ENCODE results near the gene NKX2-8.

NKX2-8 gene

GRCh38 chr14:36625014-36625413 lies 42.6 kb upstream of the NKX2-8 start:
- H3K9ac ChIP-seq (ENCODE audit: low read length): no peak overlapping the region
- TF ChIP-seq EZH2phosphoT487 (IDR thresholded peaks at IDR 0.05; ENCODE audit: low read depth): no peak
- TF ChIP-seq CTCF (IDR thresholded peaks at IDR 0.05; ENCODE audit: low read depth, low read length): no peak
- peaks cover 18% of the 10 kb centered on the region for H3K4me1 ChIP-seq (ENCODE audit: low read length)
- H3K36me3 ChIP-seq (replicated peaks; ENCODE audit: low read depth, low read length): no peaks in the 10 kb centered on the region
- H3K9me3 ChIP-seq (ENCODE audit: insufficient read depth, low read length): peaks cover 5% of the 10 kb centered on the region; the same call in 1 of the 2 replicates
- no peaks in the 10 kb centered on the region for H3K79me2 ChIP-seq (ENCODE audit: low read length)
- H3K27ac ChIP-seq (ENCODE audit: low read length): no peak overlapping the region
- H3K4me2 ChIP-seq (ENCODE audit: low read length): no peak overlapping the region
- H3K27me3 ChIP-seq (ENCODE audit: low read depth, low read length): peaks cover 11% of the 10 kb centered on the region; the same call in 1 of the 2 replicates
- no peaks in the 10 kb centered on the region for H4K20me1 ChIP-seq (ENCODE audit: insufficient read depth, low read length)
- H3K4me3 ChIP-seq (ENCODE audit: low read length): no peak overlapping the region
- no peak overlapping the region for H2AFZ ChIP-seq (ENCODE audit: low read depth, low read length)

DNA sequence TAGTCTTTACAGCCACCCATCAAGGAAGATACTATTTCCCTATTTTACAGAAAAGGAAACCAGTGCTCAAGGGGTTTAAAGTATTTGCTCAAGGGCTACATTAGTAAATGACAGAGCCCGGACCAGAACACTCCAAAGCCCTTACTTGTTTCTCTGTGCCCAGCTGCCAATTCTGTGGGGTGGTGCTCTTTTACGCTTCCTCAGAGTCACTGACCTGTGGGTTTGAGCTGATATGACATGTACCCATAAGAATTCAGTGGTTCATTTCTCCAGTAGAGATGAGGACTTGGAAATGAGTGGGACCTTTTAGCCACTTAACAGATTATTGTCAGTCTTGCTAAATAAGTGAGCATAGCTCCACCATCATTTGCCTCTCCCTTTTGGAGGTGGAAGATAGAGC lies 37.4 kb upstream of the NKX2-8 start:
- H3K4me3 ChIP-seq (ENCODE audit: low read length): no peak overlapping the region
- no peak overlapping the region for H3K4me2 ChIP-seq (ENCODE audit: low read length)
- H3K27me3 ChIP-seq (ENCODE audit: low read depth, low read length): no peaks in the 10 kb centered on the region
- H3K9me3 ChIP-seq (ENCODE audit: insufficient read depth, low read length): peaks cover 5% of the 10 kb centered on the region; the same call in 1 of the 2 replicates
- H2AFZ ChIP-seq (ENCODE audit: low read depth, low read length): no peak overlapping the region
- H4K20me1 ChIP-seq (ENCODE audit: insufficient read depth, low read length): no peaks in the 10 kb centered on the region
- H3K9ac ChIP-seq (ENCODE audit: low read length): no peak overlapping the region
- no peaks in the 10 kb centered on the region for H3K36me3 ChIP-seq (replicated peaks; ENCODE audit: low read depth, low read length)
- H3K79me2 ChIP-seq (ENCODE audit: low read length): no peaks in the 10 kb centered on the region
- TF ChIP-seq CTCF (IDR thresholded peaks at IDR 0.05; ENCODE audit: low read depth, low read length) (no peak), EZH2phosphoT487 (IDR thresholded peaks at IDR 0.05; ENCODE audit: low read depth) (no peak)
- H3K4me1 ChIP-seq (ENCODE audit: low read length): no peaks in the 10 kb centered on the region
- no peak overlapping the region for H3K27ac ChIP-seq (ENCODE audit: low read length)

GRCh38 chr14:36619131-36619530 lies 36.7 kb upstream of the NKX2-8 start:
- H3K4me3 ChIP-seq (ENCODE audit: low read length): no peak overlapping the region
- H4K20me1 ChIP-seq (ENCODE audit: insufficient read depth, low read length): no peaks in the 10 kb centered on the region
- no peak overlapping the region for H3K9ac ChIP-seq (ENCODE audit: low read length)

GRCh38 chr14:36618641-36619040 lies 36.2 kb upstream of the NKX2-8 start:
- Histone ChIP-seq H3K4me3 (ENCODE audit: low read length) (no peak overlapping the region), H4K20me1 (ENCODE audit: insufficient read depth, low read length) (no peaks in the 10 kb centered on the region), H3K36me3 (replicated peaks; ENCODE audit: low read depth, low read length) (no peaks in the 10 kb centered on the region), H3K4me2 (ENCODE audit: low read length) (no peak overlapping the region), H2AFZ (ENCODE audit: low read depth, low read length) (no peak overlapping the region), H3K4me1 (ENCODE audit: low read length) (no peaks in the 10 kb centered on the region), H3K9me3 (ENCODE audit: insufficient read depth, low read length) (peaks cover 5% of the 10 kb centered on the region; the same call in 1 of the 2 replicates), H3K27ac (ENCODE audit: low read length) (no peak overlapping the region), H3K9ac (ENCODE audit: low read length) (no peak overlapping the region), H3K79me2 (ENCODE audit: low read length) (no peaks in the 10 kb centered on the region), H3K27me3 (ENCODE audit: low read depth, low read length) (no peaks in the 10 kb centered on the region)
- TF ChIP-seq EZH2phosphoT487 (IDR thresholded peaks at IDR 0.05; ENCODE audit: low read depth) (no peak), CTCF (IDR thresholded peaks at IDR 0.05; ENCODE audit: low read depth, low read length) (no peak)

More at GRCh38 chr14:36619131-36619530, 36.7 kb upstream of the NKX2-8 start:
- Histone ChIP-seq H2AFZ (ENCODE audit: low read depth, low read length) (no peak overlapping the region), H3K4me1 (ENCODE audit: low read length) (no peaks in the 10 kb centered on the region), H3K27me3 (ENCODE audit: low read depth, low read length) (no peaks in the 10 kb centered on the region), H3K36me3 (replicated peaks; ENCODE audit: low read depth, low read length) (no peaks in the 10 kb centered on the region), H3K27ac (ENCODE audit: low read length) (no peak overlapping the region), H3K4me2 (ENCODE audit: low read length) (no peak overlapping the region), H3K79me2 (ENCODE audit: low read length) (no peaks in the 10 kb centered on the region), H3K9me3 (ENCODE audit: insufficient read depth, low read length) (peaks cover 5% of the 10 kb centered on the region; the same call in 1 of the 2 replicates)
- TF ChIP-seq EZH2phosphoT487 (IDR thresholded peaks at IDR 0.05; ENCODE audit: low read depth) (no peak), CTCF (IDR thresholded peaks at IDR 0.05; ENCODE audit: low read depth, low read length) (no peak)
